ENCODE measurements around the gene IPCEF1.

Gene IPCEF1

GRCh38 chr6:154166140-154166539, 190.5 kb downstream of the IPCEF1 start:
- no peak overlapping the region for H3K27ac ChIP-seq
- H3K36me3 ChIP-seq (replicated peaks), result no peaks in the 10 kb centered on the region
- H3K27me3 ChIP-seq (replicated peaks), result no peaks in the 10 kb centered on the region
- no peak for DNase-seq
- H3K4me3 ChIP-seq (ENCODE audit: low read depth, low read length), result no peak overlapping the region
- TF ChIP-seq CTCF (IDR thresholded peaks at IDR 0.05; ENCODE audit: low read depth, low read length, missing control alignments), result peak; percentile 14
- in situ Hi-C loops (cut with HindIII; ENCODE audit: low pct_ligation_motif_present, low sequenced_read_pairs), result no loop called here

GRCh38 chr6:154165478-154165877, 191.1 kb downstream of the IPCEF1 start:
- DNase-seq, result no peak
- Histone ChIP-seq H3K36me3 (replicated peaks) (no peaks in the 10 kb centered on the region), H3K27ac (no peak overlapping the region), H3K4me3 (ENCODE audit: low read depth, low read length) (no peak overlapping the region), H3K27me3 (replicated peaks) (no peaks in the 10 kb centered on the region)
- no peak for TF ChIP-seq CTCF (IDR thresholded peaks at IDR 0.05; ENCODE audit: low read depth, low read length, missing control alignments)
- in situ Hi-C loops (cut with HindIII; ENCODE audit: low pct_ligation_motif_present, low sequenced_read_pairs), result no loop called here

- H3K27me3 ChIP-seq (replicated peaks), result no peaks in the 10 kb centered on the region
- H3K27ac ChIP-seq, result no peak overlapping the region
- TF ChIP-seq CTCF (IDR thresholded peaks at IDR 0.05; ENCODE audit: low read depth, low read length, missing control alignments), result no peak
- peak; percentile 19 for DNase-seq
- in situ Hi-C loops (cut with HindIII; ENCODE audit: low pct_ligation_motif_present, low sequenced_read_pairs), result no loop called here
- H3K4me3 ChIP-seq (ENCODE audit: low read depth, low read length), result no peak overlapping the region
- no peaks in the 10 kb centered on the region for H3K36me3 ChIP-seq (replicated peaks)
These were observed 192.2 kb downstream of the IPCEF1 start for GRCh38 chr6:154164397-154164796.

- in situ Hi-C loops (cut with HindIII; ENCODE audit: low pct_ligation_motif_present, low sequenced_read_pairs), result no loop called here
- Histone ChIP-seq H3K27ac (no peak overlapping the region), H3K36me3 (replicated peaks) (no peaks in the 10 kb centered on the region), H3K4me3 (ENCODE audit: low read depth, low read length) (no peak overlapping the region), H3K27me3 (replicated peaks) (no peaks in the 10 kb centered on the region)
- DNase-seq, result no peak
- TF ChIP-seq CTCF (IDR thresholded peaks at IDR 0.05; ENCODE audit: low read depth, low read length, missing control alignments), result no peak
These were observed 194.9 kb downstream of the IPCEF1 start for GRCh38 chr6:154161689-154162088.

- in situ Hi-C loops (cut with HindIII; ENCODE audit: low pct_ligation_motif_present, low sequenced_read_pairs), result no loop called here
- H3K27ac ChIP-seq, result no peak overlapping the region
- no peaks in the 10 kb centered on the region for H3K27me3 ChIP-seq (replicated peaks)
- H3K4me3 ChIP-seq (ENCODE audit: low read depth, low read length), result no peak overlapping the region
- no peaks in the 10 kb centered on the region for H3K36me3 ChIP-seq (replicated peaks)
- DNase-seq, result no peak
- TF ChIP-seq CTCF (IDR thresholded peaks at IDR 0.05; ENCODE audit: low read depth, low read length, missing control alignments), result no peak
These were observed 197.5 kb downstream of the IPCEF1 start for GRCh38 chr6:154159126-154159525.

- Histone ChIP-seq H3K27me3 (replicated peaks) (no peaks in the 10 kb centered on the region), H3K27ac (no peak overlapping the region), H3K4me3 (ENCODE audit: low read depth, low read length) (no peak overlapping the region), H3K36me3 (replicated peaks) (no peaks in the 10 kb centered on the region)
- in situ Hi-C loops (cut with HindIII; ENCODE audit: low pct_ligation_motif_present, low sequenced_read_pairs), result no loop called here
- TF ChIP-seq CTCF (IDR thresholded peaks at IDR 0.05; ENCODE audit: low read depth, low read length, missing control alignments), result no peak
- DNase-seq, result no peak
These were observed 198.9 kb downstream of the IPCEF1 start for GRCh38 chr6:154157706-154158105.

Data from brain microvascular endothelial cell (primary cell).